GM12878 (cell line): ENCODE data around the gene CTNNA2. TPM values are rescaled to one million over a fixed set of nuclear protein-coding genes. Genes with fewer than 3 reads are reported as not detected.

Source experiments
- ATF2 ChIP-seq: IDR thresholded peaks from 2 replicates; pipeline ENCODE4 v1.6.1; 2012; ENCODE audit warnings: low read length, inconsistent platforms
- NKRF ChIP-seq: fragments of 450-650 bp; conservative IDR thresholded peaks from 2 replicates; pipeline ENCODE4 v1.6.1; 2017; ENCODE audit warnings: mild to moderate bottlenecking, moderate library complexity
- SREBF1 ChIP-seq: IDR thresholded peaks from 2 replicates; pipeline ENCODE4 v1.6.1; 2012; ENCODE audit warnings: mild to moderate bottlenecking, low read length
- TARDBP ChIP-seq: IDR thresholded peaks from 2 replicates; pipeline ENCODE4 v1.6.1; 2016; ENCODE audit warnings: borderline replicate concordance
- polyA plus RNA-seq, 11 experiments: library from polyadenylated mRNA; depleted of rRNA in 4 of 11; unstranded in 6 of 11; stranded (reverse) in 5 of 11; fragments of >200 nt; fragmentation: Nextera tagmentation in 4 of 11; fragmentation: Illumina TruSeq in 1 of 11; extraction: Ambion mirVana in 4 of 11; extraction: Trizol in 1 of 11; gene quantifications; 1 replicate in 1 of 11; 2 replicates in 10 of 11; pipeline versions ENCODE4 v1.2.1 to v1.2.3, GENCODE V29; 2011 to 2016; ENCODE audit warnings: inconsistent platforms in 2 of 11, missing spikeins in 2 of 11, low read depth in 1 of 11
- total RNA-seq, 4 experiments: library from RNA; depleted of rRNA in 3 of 4; stranded (reverse); fragments of >200 nt in 3 of 4; fragmentation: Illumina TruSeq in 1 of 4; extraction: Trizol in 1 of 4; gene quantifications; 2 replicates each; pipeline versions ENCODE4 v1.2.1 to v1.2.3, GENCODE V29; 2013 to 2021
- TF ChIP-seq, protein P1 (sequence below): fragments of 450-650 bp; formaldehyde crosslinking; IDR thresholded peaks from 2 replicates; pipeline ENCODE4 v1.4.0; 2020; ENCODE audit warnings: mild to moderate bottlenecking, moderate library complexity
- TF ChIP-seq, protein P2 (sequence below): fragments of 450-650 bp; IDR thresholded peaks from 2 replicates; pipeline ENCODE4 v1.6.1; 2017; ENCODE audit warnings: antibody characterized with exemption, mild to moderate bottlenecking, moderate library complexity

The CTNNA2 gene
- total and polyA plus RNA-seq, 10 of the 15 experiments (the other 5 are each of a cell fraction or from before 2014, with no cell fraction given) = 2.4 to 36.2 (median 6.6) TPM

DNA sequence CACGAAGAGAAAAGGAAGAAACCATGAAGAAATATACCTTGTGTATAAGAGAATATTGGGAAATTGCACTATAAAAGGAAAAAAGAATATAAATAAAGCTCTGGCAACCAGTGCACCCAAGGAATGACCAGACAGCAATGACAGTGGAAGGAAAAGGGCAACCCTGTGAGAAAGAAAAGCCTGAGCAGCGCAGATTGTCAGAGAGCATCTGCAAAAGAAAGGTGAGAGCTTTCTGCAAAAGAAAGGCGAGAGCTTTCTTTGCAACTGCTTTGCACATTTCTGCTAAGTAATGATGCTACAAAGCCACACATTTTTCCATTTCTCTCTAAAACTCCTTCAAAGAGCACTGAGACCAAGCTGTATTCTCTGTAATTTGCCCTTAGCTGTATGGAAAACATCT, 83.6 kb downstream of the CTNNA2 start (continued):
- TF ChIP-seq TARDBP (no peak), ATF2 (no peak), SREBF1 (no peak), NKRF (no peak)
- TF ChIP-seq, protein P1, sequence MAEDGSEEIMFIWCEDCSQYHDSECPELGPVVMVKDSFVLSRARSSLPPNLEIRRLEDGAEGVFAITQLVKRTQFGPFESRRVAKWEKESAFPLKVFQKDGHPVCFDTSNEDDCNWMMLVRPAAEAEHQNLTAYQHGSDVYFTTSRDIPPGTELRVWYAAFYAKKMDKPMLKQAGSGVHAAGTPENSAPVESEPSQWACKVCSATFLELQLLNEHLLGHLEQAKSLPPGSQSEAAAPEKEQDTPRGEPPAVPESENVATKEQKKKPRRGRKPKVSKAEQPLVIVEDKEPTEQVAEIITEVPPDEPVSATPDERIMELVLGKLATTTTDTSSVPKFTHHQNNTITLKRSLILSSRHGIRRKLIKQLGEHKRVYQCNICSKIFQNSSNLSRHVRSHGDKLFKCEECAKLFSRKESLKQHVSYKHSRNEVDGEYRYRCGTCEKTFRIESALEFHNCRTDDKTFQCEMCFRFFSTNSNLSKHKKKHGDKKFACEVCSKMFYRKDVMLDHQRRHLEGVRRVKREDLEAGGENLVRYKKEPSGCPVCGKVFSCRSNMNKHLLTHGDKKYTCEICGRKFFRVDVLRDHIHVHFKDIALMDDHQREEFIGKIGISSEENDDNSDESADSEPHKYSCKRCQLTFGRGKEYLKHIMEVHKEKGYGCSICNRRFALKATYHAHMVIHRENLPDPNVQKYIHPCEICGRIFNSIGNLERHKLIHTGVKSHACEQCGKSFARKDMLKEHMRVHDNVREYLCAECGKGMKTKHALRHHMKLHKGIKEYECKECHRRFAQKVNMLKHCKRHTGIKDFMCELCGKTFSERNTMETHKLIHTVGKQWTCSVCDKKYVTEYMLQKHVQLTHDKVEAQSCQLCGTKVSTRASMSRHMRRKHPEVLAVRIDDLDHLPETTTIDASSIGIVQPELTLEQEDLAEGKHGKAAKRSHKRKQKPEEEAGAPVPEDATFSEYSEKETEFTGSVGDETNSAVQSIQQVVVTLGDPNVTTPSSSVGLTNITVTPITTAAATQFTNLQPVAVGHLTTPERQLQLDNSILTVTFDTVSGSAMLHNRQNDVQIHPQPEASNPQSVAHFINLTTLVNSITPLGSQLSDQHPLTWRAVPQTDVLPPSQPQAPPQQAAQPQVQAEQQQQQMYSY (CRISPR knock-in tag) = no peak
- TF ChIP-seq, protein P2, sequence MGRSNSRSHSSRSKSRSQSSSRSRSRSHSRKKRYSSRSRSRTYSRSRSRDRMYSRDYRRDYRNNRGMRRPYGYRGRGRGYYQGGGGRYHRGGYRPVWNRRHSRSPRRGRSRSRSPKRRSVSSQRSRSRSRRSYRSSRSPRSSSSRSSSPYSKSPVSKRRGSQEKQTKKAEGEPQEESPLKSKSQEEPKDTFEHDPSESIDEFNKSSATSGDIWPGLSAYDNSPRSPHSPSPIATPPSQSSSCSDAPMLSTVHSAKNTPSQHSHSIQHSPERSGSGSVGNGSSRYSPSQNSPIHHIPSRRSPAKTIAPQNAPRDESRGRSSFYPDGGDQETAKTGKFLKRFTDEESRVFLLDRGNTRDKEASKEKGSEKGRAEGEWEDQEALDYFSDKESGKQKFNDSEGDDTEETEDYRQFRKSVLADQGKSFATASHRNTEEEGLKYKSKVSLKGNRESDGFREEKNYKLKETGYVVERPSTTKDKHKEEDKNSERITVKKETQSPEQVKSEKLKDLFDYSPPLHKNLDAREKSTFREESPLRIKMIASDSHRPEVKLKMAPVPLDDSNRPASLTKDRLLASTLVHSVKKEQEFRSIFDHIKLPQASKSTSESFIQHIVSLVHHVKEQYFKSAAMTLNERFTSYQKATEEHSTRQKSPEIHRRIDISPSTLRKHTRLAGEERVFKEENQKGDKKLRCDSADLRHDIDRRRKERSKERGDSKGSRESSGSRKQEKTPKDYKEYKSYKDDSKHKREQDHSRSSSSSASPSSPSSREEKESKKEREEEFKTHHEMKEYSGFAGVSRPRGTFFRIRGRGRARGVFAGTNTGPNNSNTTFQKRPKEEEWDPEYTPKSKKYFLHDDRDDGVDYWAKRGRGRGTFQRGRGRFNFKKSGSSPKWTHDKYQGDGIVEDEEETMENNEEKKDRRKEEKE = no peak
